ENCODE data around the gene FER1L5. TPM values are rescaled to one million over a fixed set of nuclear protein-coding genes. Genes with fewer than 3 reads are reported as not detected.
"Not testable (repeated sequence)": the region's sequence is repeated elsewhere in the genome, so short reads cannot be mapped to it uniquely, and the experiment has no call there.

Gene FER1L5
- total RNA-seq, 2 donors from 2014 or later = not detected

DNA sequence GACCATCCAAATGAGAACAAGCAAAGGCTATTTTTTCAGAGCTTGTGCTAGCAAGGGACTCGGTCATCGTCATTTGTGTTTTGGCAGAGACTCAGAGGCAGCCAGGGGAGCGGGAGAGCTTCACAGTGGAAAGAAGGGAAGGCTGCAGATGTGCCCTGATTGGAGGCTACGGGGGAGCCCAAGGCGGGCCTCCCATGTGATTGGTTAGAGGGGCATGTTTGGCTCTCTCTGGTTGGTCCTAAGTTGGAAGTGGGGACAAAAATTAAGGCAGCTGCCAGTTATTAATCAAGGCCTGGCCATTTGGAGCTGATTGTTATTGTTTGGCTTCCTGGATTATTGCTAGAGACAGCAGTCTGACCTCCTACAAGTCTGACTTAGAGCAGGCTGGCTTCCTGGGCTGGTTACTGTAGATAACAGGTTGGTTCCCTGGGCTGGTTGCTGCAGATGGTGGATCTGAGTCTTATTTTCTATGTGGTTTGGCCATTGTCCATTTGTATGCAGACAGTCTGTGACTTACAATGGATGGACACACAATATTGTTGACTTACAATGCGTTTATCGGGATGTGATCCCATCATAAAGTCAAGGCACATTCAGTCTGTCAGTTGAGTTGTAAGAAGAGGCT, 5.9 kb downstream of the FER1L5 start:
- no peak for DNase-seq (ENCODE audit: low spot score)
- H3K27me3 Mint-ChIP-seq = peaks cover 0 to 2% of the 10 kb centered on the region in 2 donors
- H3K27ac Mint-ChIP-seq = no peak overlapping the region
- H3K4me3 Mint-ChIP-seq = no peak overlapping the region
- no peaks in the 10 kb centered on the region for H3K36me3 Mint-ChIP-seq
- no peak for ATAC-seq
- H3K4me1 Mint-ChIP-seq (ENCODE audit: low read depth in 2 of 2) = no peaks in the 10 kb centered on the region
- no peaks in the 10 kb centered on the region for H3K9me3 Mint-ChIP-seq

- no peak overlapping the region for H3K27ac Mint-ChIP-seq
- H3K4me1 Mint-ChIP-seq (ENCODE audit: low read depth in 2 of 2) = no peaks in the 10 kb centered on the region
- peaks cover 0 to 5% of the 10 kb centered on the region in 2 donors for H3K27me3 Mint-ChIP-seq
- H3K9me3 Mint-ChIP-seq = no peaks in the 10 kb centered on the region
- no peaks in the 10 kb centered on the region for H3K36me3 Mint-ChIP-seq
- peak; percentile 44 for DNase-seq (ENCODE audit: low spot score)
- ATAC-seq = peak in 1 of 2 donors; percentile 17
- H3K4me3 Mint-ChIP-seq = no peak overlapping the region
These were observed 6.8 kb downstream of the FER1L5 start for GRCh38 chr2:96649342-96649741.

GRCh38 chr2:96651793-96652192, 9.2 kb downstream of the FER1L5 start:
- H3K4me1 Mint-ChIP-seq (ENCODE audit: low read depth in 2 of 2) = no peaks in the 10 kb centered on the region
- DNase-seq (ENCODE audit: low spot score) (no peak), ATAC-seq (no peak)
- peaks cover 0 to 8% of the 10 kb centered on the region in 2 donors for H3K27me3 Mint-ChIP-seq
- no peaks in the 10 kb centered on the region for H3K9me3 Mint-ChIP-seq
- no peak overlapping the region for H3K27ac Mint-ChIP-seq
- H3K36me3 Mint-ChIP-seq = no peaks in the 10 kb centered on the region
- H3K4me3 Mint-ChIP-seq = no peak overlapping the region

GRCh38 chr2:96654791-96655190, 12.2 kb downstream of the FER1L5 start:
- not testable (repeated sequence) for H3K27ac Mint-ChIP-seq; ATAC-seq; DNase-seq (ENCODE audit: low spot score); H3K27me3 Mint-ChIP-seq; H3K4me1 Mint-ChIP-seq (ENCODE audit: low read depth in 2 of 2); H3K4me3 Mint-ChIP-seq; H3K9me3 Mint-ChIP-seq; H3K36me3 Mint-ChIP-seq

GRCh38 chr2:96655526-96655925, 13.0 kb downstream of the FER1L5 start:
- H3K27me3 Mint-ChIP-seq = peaks cover 0 to 8% of the 10 kb centered on the region in 2 donors
- DNase-seq (ENCODE audit: low spot score) = no peak
- ATAC-seq = no peak
- H3K27ac Mint-ChIP-seq = no peak overlapping the region
- no peaks in the 10 kb centered on the region for H3K36me3 Mint-ChIP-seq
- no peaks in the 10 kb centered on the region for H3K4me1 Mint-ChIP-seq (ENCODE audit: low read depth in 2 of 2)
- H3K9me3 Mint-ChIP-seq = no peaks in the 10 kb centered on the region
- no peak overlapping the region for H3K4me3 Mint-ChIP-seq

DNA sequence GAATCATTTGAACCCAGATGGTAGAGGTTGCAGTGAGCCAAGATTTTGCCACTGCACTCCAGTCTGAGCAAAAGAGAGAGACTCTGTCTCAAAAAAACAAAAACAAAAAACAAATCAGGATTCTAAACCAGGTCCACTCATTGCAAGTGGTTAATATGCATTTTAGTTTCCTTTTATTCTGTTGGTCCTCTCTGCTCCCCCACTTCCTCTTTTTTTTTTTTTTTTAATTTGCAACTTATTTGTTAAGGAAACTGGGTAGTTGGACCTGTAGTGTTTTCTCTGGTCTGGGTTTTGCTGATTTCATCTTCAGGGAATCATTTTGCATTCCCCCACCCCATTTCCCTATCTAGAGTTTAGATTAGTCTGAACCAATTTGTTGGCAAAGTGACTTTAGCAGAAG, 14.0 kb downstream of the FER1L5 start:
- H3K36me3 Mint-ChIP-seq = no peaks in the 10 kb centered on the region
- DNase-seq (ENCODE audit: low spot score) (no peak), ATAC-seq (no peak)
- no peak overlapping the region for H3K27ac Mint-ChIP-seq
- H3K4me1 Mint-ChIP-seq (ENCODE audit: low read depth in 2 of 2) = no peaks in the 10 kb centered on the region
- no peak overlapping the region for H3K4me3 Mint-ChIP-seq
- H3K27me3 Mint-ChIP-seq = peaks cover 0 to 8% of the 10 kb centered on the region in 2 donors
- no peaks in the 10 kb centered on the region for H3K9me3 Mint-ChIP-seq

GRCh38 chr2:96661324-96661723, 18.8 kb downstream of the FER1L5 start:
- Mint-ChIP-seq H3K27me3 (peaks cover 0 to 4% of the 10 kb centered on the region in 2 donors), H3K4me3 (no peak overlapping the region), H3K4me1 (ENCODE audit: low read depth in 2 of 2) (peaks cover 0 to 7% of the 10 kb centered on the region in 2 donors), H3K9me3 (no peaks in the 10 kb centered on the region), H3K27ac (no peak overlapping the region), H3K36me3 (no peaks in the 10 kb centered on the region)
- ATAC-seq (peak in 1 of 2 donors; percentile 50), DNase-seq (ENCODE audit: low spot score) (peak; percentile 35)

- Mint-ChIP-seq H3K4me3 (no peak overlapping the region), H3K9me3 (no peaks in the 10 kb centered on the region), H3K36me3 (no peaks in the 10 kb centered on the region), H3K27me3 (peaks cover 0 to 4% of the 10 kb centered on the region in 2 donors), H3K4me1 (ENCODE audit: low read depth in 2 of 2) (peaks cover 0 to 7% of the 10 kb centered on the region in 2 donors), H3K27ac (no peak overlapping the region)
- ATAC-seq (no peak), DNase-seq (ENCODE audit: low spot score) (peak; percentile 15)
These were observed 19.8 kb downstream of the FER1L5 start for GRCh38 chr2:96662360-96662759.

- Mint-ChIP-seq H3K4me3 (no peak overlapping the region), H3K9me3 (no peaks in the 10 kb centered on the region), H3K4me1 (ENCODE audit: low read depth in 2 of 2) (peaks cover 0 to 7% of the 10 kb centered on the region in 2 donors), H3K36me3 (no peaks in the 10 kb centered on the region), H3K27ac (no peak overlapping the region), H3K27me3 (peaks cover 0 to 4% of the 10 kb centered on the region in 2 donors)
- ATAC-seq (no peak), DNase-seq (ENCODE audit: low spot score) (peak; percentile 34)
These were observed 20.6 kb downstream of the FER1L5 start for GRCh38 chr2:96663177-96663576.

DNA sequence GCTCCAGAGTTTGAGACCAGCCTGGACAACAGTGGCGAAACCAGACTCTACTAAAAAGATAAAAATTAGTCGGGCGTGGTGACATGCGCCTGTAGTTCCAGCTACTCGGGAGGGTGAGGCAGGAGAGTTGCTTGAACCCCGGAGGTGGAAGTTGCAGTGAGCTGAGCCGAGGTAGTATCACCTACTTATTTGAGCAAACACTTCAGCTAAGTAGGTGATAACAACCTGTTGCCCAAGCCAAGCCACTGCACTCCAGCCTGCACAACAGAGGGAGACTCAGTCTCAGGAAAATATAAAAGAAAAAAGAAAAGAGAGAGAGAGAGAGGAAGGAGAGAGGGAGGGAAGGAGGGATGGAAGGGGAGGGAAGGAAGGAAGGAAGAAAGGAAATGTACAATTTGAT, 21.3 kb downstream of the FER1L5 start:
- ATAC-seq (no peak), DNase-seq (ENCODE audit: low spot score) (peak; percentile 28)
- Mint-ChIP-seq H3K4me1 (ENCODE audit: low read depth in 2 of 2) (peaks cover 0 to 7% of the 10 kb centered on the region in 2 donors), H3K27me3 (peaks cover 0 to 4% of the 10 kb centered on the region in 2 donors), H3K36me3 (no peaks in the 10 kb centered on the region), H3K4me3 (no peak overlapping the region), H3K9me3 (no peaks in the 10 kb centered on the region), H3K27ac (no peak overlapping the region)

DNA sequence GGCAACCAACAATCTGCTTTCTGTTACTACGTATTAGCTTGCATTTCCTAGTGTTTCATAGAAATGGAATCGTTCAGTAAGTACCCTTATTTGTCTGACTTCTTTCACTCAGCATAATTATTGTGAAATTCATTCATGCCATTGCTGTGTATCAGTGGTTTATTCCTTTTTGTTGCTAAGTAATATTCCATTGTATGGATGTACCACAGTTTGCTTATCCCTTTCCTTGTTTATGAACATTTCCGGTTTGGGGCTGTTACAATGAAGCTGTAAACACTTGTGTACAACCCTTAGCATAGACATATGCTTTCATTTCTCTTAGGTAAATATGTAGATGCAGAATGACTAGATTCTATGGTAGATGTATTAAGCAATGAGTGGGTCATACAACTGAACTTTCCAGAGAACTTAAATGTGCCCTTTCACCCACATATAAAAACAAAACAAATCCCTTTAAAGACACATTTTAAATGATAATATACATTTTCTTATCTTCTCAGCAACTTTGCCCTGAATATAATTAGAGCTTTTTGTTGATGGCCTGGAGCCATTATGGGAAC, 21.9 kb downstream of the FER1L5 start:
- no peak overlapping the region for H3K4me3 Mint-ChIP-seq
- ATAC-seq (no peak), DNase-seq (ENCODE audit: low spot score) (no peak)
- peaks cover 0 to 4% of the 10 kb centered on the region in 2 donors for H3K27me3 Mint-ChIP-seq
- H3K4me1 Mint-ChIP-seq (ENCODE audit: low read depth in 2 of 2) = peaks cover 0 to 7% of the 10 kb centered on the region in 2 donors
- H3K36me3 Mint-ChIP-seq = no peaks in the 10 kb centered on the region
- no peaks in the 10 kb centered on the region for H3K9me3 Mint-ChIP-seq
- no peak overlapping the region for H3K27ac Mint-ChIP-seq

- Mint-ChIP-seq H3K36me3 (no peaks in the 10 kb centered on the region), H3K27me3 (peaks cover 0 to 4% of the 10 kb centered on the region in 2 donors), H3K4me1 (ENCODE audit: low read depth in 2 of 2) (peaks cover 0 to 7% of the 10 kb centered on the region in 2 donors), H3K9me3 (no peaks in the 10 kb centered on the region), H3K27ac (peak overlapping the region; percentile 22 to 37), H3K4me3 (no peak overlapping the region)
- ATAC-seq = no peak
- peak; percentile 29 for DNase-seq (ENCODE audit: low spot score)
These were observed 22.6 kb downstream of the FER1L5 start for GRCh38 chr2:96665083-96665569.

DNA sequence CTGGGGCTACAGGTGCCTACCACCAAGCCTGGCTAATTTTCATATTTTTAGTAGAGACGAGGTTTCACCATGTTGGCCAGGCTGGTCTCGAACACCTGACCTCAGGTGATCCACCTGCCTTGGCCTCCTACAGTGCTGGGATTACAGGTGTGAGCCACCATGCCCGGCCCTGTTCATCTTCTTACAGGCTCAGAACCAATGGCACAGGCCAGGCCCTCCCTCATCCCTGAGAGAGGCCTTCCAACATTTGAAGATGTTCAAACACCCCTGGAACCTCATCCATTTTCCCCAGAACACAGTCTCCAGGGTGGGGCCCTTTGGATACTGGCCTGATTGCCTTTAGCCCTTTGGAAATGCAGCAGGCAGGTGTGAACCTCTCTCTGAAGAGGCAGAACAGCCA, 23.2 kb downstream of the FER1L5 start:
- not testable (repeated sequence) for H3K36me3 Mint-ChIP-seq; ATAC-seq; H3K4me1 Mint-ChIP-seq (ENCODE audit: low read depth in 2 of 2)

GRCh38 chr2:96668771-96669170, 26.2 kb downstream of the FER1L5 start:
- Mint-ChIP-seq H3K4me3 (no peak overlapping the region), H3K27ac (no peak overlapping the region), H3K27me3 (peaks cover 0 to 2% of the 10 kb centered on the region in 2 donors), H3K36me3 (no peaks in the 10 kb centered on the region), H3K4me1 (ENCODE audit: low read depth in 2 of 2) (peaks cover 4 to 7% of the 10 kb centered on the region in 2 donors), H3K9me3 (no peaks in the 10 kb centered on the region)
- DNase-seq (ENCODE audit: low spot score) (peak; percentile 13), ATAC-seq (no peak)

More for the DNA sequence above, 23.2 kb downstream of the FER1L5 start:
- peak overlapping the region; percentile 22 to 37 for H3K27ac Mint-ChIP-seq
- H3K4me3 Mint-ChIP-seq, H3K27me3 Mint-ChIP-seq, H3K9me3 Mint-ChIP-seq: not testable (repeated sequence)
- peak; percentile 58 for DNase-seq (ENCODE audit: low spot score)
